GM21576 (cell line): ENCODE data around the gene SLC1A5.

Source experiments
- ATAC-seq: cut with Tn5 transposase; IDR thresholded peaks from one replicate; pipeline ENCODE4 v1.9.1; 2021; ENCODE audit warnings: mild to moderate bottlenecking, moderate library complexity; ENCODE audit not compliant: unreplicated experiment

The SLC1A5 gene

DNA sequence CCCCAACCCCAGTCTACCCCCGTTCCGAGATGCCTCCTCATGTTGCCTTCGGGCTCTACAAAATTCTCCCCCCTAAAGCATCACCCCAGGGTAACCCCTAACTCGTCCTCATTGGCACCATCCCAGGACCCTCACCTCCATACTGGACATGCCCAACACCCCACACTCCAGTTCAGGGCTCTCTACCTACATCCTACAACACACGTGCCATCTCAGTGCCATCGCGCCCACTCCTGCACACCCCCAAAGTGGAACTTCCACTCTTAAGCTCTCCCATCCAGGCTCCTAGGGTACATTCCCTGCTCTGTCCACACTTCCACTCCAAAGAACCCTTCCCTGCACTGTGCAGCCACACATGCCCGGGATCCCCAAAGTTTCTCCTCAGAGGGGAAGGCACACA is 43.4 kb downstream of the SLC1A5 start:
- ATAC-seq: no peak

DNA sequence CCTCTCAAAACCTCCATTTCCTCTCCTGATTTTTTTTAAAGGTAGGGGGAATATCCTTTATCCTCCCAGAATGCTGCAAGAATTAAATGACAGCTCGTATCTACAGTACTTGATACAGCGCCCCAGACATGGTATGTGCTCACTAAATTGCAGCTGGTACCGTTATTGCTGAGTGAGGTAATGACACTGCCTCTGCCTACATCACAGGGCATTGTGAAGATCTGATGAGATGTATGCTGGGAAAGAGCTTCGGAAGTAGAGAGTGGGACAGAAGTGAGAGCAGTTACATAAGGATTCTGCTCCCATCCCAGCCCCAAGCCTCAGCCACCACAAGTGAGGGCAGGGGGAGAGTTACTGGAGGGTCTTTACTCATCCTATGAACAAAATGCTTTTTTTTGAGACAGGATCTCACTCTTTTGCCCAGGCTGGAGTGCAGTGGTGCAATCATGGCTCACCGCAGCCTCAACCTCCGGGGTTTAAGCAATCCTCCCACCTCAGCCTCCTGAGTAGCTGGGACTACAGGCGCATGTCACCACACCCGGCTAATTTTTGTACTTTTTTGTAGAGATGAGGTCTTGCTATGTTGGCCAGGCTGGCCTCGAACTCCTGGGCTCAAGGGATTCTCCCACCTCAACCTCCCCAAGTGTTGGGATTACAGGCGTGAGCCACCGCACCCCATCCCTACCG is 44.2 kb downstream of the SLC1A5 start:
- ATAC-seq: no peak

DNA sequence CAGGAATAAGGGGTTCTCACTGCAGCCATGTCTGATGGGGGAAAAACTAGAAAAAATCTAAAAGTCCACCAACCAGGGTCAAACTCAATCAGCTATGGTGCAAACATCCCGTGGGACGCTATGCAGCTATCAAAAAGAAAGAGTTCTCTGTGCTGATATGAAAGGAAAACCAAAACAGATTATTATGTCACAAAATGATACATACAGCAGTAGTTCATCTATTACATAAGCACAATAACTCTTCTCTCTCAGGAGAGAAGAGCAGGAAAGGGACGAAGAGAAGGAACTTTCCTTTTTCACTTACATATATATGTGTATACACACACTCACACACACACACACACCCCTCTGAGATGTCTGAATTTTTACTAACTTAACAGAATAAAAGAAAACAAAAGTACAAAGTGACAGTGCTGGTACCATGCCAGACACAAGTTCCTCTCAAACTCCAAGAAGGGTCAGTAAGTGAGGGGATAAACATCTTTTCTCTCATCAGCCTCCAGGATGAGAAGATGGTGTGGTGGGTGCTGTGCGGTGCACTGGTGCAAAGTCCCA is 45.4 kb downstream of the SLC1A5 start:
- no peak for ATAC-seq

DNA sequence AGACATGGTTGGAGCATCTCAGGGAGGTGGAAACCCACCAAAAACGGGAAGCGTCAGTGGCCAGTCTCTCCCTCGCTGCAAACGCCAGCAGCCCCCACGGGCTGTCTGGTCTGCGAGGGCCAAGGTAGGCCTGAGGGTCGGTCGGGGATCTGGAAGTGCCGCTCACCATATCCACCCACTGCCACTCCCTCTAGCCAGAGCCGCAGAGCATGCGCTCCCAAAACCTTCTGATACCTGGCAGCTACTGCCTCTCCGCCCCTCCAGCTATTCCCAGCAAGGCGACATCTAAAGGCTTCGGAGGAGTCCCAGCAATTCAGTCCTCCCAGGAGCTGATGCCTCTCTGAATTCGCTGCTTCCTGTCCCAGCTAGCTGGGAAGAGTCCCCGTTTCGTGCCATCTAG is 46.9 kb downstream of the SLC1A5 start:
- no peak for ATAC-seq

DNA sequence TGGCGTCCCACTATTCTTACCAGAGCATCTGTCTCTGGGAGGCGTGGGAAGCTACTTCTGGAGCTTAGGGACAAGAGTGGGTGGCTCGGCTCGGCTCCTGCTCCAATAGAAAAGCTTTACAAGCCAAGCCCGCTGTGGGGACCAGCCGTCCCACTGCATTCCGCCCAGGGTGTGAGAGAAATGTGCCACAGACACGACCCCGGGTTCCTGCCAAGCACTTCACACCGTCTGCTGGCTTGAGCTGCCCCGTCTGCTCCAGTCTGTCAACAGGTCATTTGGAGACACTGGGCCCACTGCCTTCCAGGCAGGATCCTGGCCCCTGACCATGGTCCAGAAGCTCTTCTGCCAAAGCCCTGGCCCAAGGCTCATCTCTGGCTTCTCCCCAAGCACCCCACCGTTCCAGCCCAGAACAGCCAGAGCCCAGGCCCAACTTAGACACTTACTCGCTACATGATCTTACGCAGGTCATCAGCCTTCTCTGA is 49.1 kb downstream of the SLC1A5 start:
- ATAC-seq: no peak

DNA sequence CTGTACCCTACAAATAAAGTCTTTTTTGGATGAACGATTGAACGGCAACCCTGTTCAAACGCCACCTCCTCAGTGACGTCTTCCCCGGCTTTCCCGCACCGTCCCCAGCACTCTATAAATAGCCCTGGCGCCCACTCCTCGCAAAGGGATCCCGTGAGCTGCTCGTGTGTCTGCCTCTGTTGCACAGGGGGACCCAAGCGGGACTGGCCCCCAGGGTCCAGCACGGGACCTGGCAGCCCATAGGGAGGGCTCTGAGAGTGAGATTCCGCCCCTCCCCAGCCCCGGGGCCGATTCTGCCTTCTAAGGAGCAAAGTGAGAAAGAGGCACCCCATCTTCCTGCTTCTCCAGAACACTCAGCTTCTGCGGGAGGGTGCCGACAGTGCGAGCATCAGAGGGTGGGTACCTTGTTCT is 50.6 kb downstream of the SLC1A5 start:
- no peak for ATAC-seq

DNA sequence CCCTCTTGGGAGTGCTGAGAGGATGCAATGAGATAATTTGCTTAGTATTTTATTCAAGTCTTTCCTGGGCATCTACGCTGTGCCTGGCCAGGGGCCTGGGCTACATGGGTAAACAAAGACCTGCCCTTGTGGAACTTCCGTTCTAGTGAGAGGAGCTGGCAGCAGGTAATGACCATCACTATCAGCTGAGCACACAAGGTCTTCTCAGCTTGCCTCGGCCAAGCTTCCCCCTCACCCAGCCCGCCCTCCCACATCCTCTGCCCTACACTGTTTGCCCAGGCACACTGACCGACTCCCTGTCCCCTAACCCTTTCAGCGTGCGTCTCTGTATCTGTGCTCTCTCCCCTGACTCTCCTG is 51.1 kb downstream of the SLC1A5 start:
- ATAC-seq: no peak

DNA sequence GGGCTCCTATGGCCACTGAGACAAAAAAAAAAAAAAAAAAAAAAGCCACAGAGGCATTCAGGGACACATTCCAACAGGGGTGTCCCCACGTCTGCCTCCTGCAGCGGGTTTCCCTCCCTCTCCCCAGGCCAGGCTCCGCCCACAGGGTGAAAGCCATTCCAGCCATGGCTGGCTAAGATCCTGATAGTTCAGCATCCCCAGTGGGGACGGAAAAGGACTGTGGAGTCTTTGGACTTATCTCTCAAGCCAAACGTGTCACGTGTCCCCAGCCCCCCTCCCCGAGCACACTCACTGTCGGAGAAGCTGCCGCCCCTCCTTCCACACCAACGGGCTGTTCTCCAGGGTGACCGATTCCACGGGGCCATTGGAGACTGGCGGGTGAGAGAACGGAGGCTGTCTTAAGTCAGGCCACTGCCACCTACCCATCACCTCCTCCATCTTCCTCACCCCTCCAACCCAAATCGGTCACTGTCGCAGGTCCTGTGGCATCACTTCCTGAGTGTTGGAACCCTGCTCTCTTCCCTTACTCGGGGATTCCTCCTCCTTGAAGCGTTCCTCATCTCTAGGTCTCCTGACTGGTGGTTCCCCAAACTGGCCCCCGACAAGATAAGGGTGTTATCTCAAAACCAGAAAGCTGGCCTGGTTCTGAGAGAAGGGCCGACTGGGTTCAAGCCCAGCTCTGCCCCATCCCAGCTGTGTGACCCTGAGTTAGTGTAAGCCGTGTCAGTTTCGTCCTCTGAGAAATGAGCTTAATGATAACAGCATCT is 51.7 kb downstream of the SLC1A5 start:
- ATAC-seq: no peak

DNA sequence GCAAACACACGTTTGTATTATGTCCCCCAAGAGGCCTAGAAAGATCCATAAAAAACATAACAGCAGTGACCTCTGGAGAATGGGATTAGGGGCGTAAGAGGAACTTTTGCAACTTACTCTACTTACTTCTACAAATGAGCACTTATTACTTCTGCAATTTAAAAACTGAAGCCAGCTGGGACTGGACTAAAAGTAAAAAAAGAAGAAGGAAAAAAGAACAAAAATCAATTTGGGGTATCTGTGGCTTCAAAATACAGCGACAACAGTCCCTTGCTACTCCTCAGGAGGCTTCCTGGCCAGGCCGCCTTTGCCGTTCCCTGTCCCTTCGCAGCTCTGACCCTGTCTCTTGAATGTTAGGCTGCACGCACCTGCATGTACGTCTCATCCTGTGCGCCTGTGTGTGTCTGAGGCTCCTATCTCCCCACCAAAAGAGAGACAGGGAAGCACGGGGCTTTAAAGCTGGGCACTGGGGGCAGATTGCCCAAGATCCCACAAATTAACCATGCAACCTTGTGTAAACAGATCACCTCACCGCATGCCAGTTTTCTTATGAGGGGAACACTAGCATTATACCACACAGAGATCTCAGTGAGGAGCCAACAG is 54.6 kb downstream of the SLC1A5 start:
- no peak for ATAC-seq

DNA sequence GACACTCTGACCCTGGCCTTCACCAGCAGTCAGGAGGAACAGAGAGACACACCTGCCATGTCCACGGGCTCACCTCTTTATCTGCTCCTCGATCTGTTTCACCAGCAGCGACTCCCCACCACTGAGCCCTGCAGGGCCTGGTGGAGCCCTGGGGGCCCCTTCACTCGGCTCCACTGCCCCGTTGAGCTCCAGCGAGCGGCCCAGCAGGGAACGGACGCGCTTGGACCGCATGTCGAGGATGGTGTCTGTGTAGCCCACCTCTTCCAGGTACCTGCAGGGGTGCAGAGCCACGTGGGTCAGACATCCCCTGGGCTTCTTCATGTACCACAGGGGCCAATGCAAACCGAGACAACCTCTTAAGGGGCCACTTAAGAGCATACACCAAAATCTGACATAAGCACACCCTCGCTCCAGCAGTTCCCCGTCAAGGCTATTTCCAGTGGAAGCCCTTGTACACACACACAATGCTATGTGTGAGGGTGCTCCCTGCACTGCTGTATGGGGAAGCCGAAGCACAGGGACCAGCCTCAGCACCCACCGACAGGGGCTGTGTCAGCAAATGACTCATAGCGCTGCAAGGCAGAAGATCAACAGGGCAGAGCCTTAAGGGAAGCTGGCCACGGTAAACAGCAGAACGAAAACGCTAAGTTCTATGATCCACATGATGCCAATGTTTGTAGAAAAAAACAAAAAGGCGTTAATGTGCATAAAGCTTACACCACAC is 55.3 kb downstream of the SLC1A5 start:
- no peak for ATAC-seq

DNA sequence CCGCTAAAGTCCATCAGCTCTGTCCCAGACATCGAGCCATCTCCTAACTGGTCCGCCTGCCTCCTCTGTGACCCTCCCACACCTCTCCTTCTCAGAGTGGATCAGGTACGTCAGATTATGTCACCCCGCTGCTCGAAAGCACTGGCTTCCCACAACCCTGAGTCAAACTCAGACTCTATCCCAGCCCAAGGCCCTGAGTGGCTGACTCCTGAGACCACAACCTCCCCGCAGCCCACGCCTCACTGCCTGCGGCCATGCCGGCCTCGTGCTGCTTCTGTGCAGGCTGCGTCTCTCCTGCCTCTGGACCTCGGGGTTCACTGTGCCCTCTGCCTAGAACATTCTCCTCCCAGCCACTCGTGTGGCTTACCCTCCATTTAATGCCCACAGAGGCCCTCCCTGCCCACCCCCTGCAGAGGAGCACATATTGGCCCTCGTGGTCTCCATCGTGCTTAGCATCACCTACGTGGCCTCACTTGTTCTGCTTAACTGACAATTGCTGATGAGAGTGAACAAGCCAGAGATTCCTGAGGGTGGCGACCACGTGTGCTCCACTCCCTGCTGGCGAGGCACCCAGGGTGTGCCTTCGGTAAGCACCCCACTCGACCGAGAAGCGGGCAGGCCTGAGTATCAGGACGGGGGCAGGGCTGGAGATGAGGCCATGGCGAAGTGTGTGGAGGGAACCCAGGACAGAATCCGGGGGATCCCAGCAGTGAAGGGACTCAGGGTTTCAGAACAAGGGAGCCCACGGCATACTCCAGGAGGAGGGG is 56.0 kb downstream of the SLC1A5 start:
- ATAC-seq: no peak

DNA sequence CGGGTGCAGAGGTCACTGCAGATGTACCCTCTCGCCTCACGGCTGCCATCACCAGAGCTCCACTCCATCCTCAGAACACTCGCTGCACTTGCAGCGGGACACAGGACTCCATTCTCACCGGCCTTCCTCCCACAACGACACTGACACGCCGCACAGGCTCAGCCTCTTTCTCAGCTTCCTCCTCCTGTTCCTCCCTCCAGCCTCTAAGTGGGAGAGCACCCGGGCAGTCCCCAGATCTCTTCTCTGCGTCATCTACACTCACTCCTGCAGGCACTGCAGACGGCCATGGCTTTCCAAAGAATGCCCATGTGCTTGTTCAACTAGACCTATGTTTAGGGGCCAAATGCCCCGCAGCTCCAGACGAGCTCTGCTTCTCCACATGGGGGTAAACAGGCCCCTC is 56.8 kb downstream of the SLC1A5 start:
- no peak for ATAC-seq

DNA sequence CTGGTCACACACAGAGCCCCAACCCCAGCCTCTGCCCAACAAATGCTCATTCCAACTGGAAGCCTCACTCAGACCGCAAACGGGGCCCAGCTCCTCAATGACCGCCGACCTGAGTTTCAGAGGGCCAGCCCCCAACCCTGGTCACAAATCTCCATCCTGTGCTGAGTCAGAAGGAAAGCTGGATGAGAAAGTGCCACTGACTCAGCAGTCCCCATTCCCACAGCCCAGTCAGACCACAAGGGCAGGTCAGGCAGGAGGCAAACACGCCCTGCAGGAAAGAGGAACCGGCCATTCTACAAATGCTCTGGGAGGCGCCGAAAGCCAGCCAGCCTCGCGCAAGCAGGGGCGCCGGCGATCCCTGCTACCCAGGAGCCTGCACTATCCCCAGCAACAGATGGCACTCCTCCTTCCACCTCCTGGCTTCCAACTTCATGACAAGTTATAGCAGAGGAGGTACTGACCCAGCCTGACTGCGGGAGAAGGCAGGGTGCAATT is 57.3 kb downstream of the SLC1A5 start:
- no peak for ATAC-seq

DNA sequence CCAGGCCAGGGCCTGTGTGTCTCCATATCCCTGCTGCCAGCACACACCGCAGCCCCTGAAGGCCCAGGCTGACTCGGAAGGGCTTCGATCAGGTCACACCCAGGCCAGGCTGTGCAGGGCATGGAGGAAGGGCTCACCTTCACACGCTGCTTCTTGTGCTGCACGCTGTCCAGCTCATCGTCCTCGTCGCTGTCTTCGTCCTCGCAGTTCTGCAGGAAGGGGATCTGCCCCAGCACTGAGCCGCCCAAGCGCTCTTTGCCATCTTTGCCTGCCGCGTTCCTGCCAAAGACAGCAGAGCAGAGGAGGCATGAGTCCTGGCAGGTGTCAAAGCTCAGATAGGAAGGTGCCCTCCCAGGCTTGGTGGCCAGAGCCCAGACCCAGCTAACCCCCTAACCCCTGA is 57.8 kb downstream of the SLC1A5 start:
- no peak for ATAC-seq

DNA sequence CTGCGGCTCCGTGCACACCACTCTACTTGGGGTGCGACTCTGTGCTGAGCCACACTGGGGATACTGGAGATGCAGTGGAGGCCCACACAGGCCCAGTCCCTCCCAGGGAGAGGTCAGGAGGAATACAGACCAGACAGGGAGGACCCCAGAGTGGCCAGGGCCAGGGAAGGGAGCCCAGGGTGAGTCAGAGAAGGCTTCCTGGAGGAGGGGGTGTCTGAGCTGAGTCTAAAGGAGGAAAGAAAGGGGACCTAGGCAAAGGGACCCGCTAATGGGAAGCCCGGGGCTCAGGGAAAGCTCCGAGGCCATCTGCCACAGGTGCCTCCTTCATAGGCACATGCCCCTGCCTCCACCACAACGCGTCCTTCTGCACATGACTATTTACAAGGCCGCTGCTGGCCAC is 58.2 kb downstream of the SLC1A5 start:
- ATAC-seq: no peak

DNA sequence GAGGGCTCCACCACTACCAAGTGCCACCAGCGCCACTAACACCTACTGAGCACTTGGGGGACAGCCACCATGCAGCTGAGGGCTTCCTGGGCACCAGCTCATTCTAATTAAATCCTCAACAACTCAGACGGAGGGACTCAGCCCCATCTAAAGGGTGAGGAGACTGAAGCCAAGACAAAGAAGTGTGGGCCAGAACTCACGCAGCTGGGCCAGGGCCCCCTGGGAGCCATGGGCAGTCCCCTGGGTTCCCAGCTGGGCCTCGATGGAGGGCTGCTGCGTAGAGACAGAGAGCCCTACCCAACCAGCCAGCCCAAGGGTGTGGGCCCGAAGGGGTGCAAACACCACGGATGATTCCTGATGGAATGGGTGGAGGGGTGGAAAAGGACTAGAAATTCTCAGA is 58.7 kb downstream of the SLC1A5 start:
- ATAC-seq: no peak

DNA sequence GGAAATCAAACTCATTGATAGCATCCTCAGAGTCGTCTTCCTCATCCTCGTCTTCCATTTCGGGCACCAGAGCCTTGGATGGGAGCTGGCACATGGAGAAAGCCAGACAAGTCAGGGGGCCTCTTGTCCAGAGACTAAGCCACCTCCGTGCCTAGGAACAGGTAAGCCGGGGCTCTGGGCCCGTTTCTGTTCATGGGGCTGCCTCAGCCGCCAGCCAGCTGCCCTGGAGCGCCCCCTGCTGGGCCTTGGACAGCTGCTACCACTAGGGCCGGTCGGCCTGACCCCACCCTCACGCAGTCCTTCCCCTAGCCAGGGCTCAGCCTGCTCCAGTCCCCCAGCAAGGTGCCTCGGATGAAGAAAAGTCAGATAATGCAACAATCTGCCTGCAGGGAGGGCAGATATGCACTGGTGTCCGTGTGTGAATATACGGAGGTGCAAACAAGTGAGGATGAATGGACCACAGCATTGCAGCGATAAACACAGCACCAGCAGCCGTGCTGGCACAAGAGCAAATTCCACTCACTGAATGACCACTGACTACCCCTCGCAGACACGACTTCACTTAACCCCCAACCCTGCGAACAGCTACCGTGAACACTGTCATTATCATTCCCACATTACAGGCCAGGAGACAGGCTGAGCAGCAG is 59.6 kb downstream of the SLC1A5 start:
- no peak for ATAC-seq

DNA sequence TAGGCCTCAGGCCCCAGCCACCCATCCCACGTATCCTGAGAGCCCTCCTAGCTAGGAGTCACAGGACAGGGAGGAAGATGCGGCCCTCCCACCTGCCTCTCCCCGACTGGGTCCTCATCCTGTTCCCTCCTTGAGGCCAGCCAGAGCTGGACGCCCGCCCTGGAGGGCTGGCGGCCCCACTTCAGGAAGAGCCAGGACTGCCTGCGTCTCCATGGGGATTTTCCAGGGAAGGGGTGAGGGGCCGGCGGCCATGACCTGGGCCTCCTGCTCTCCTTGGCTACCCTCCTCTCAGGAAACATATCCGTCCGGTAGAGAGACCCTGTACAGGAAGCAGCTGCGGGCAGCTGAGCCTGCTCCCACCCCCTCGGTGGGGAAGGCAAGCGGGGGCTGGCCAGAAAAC is 60.2 kb downstream of the SLC1A5 start:
- ATAC-seq: no peak

DNA sequence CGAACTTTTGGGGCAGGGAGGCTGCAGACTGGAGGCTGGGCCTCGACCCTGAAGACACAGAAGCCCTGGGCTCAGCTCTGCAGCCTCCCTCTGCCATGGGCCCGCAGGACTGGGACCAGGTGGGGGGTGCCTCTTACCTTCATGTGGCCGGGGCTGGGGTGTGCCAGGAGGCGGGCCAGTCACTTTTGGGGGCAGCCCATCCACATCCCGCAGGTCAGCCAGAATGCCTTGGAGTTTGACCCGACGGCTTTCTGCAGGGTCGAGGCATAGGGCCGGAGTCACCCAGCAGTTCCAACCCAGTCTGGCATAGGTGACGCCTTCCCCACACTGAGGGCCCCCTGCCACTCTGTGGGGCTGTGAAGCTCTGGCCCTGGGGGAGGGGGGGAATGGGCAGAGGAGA is 60.6 kb downstream of the SLC1A5 start:
- ATAC-seq: no peak

DNA sequence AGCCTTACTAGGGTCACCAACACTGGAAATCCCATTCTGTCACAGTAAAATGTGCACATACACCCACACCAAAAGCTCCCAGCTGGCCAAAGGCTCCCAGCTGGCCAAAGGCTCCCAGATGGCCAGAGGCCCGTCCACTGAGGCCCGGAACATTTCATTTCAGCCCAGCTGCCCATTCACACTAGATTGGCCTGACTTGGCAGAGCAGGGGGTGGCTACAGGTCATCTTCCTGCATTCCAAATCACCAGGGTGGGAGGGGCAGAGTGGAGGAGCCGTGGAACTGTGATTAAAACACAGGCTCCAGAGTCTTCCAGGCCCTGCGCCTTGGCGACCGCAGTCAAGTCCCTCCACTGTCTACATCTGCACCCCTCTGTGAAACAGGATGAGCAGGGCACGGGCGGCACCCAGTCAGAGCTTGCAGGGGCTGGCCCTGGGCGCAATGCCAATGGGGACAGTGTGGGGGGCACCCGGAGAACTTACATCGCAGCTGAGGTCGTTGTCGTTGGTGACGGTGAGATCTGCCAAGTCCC is 61.4 kb downstream of the SLC1A5 start:
- no peak for ATAC-seq
